ENCODE measurements around the gene MAP4K4.

The MAP4K4 gene

DNA sequence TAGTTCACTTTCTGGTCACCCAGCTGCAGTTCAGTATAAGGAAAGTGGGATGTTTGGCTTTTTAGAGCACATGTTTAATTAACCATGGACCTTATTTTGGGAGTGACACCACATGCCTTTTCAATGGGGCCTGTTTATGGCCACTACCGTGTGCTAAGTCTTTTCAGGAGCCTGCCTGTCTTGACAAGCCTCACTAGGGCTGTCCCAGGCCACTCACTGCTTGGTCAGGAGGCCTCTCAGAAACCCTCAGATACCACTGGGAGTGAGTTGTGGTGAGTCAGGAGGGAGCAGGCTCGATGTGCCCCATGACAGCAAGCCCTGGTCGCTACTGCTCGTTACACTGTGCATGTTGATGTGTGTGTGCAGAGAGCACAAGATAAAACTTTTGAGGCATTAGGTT is 123.0 kb downstream of the MAP4K4 start:
- no peak overlapping the region for H3K4me3 ChIP-seq (ENCODE audit: low read length)
- no peak for DNase-seq (ENCODE audit: low read depth, low spot score)

DNA sequence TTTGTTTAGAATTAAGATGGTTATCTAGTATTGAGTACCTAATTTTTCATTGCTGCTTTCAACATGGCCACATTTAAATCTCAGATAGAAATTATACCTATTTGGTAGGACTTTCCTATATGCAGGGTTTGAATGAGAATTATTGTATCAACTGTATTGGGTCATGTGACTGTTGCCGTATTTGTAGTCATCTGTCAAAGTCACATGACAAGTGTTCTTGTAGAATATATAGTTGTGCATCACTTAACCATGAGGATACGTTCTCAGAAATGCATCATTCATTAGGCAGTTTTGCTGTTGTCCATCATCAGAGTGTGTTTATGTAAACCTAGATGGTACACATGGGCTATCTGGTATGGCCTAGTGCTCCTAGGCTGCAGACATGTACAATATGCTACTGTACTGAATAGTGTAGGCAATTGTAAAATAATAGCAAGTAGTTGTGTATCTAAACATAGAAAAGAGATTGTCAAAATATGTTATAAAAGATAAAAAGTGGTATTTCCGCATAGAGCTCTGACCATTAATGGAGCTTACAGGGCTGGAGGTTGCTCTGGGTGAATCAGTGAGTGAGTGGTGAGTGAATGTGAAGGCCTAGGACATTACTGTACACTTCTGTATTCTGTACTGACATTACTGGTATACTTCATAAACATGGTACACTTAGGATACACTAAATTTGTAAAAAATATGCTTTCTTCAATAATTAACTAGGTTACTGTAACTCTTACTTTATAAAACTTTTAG is 123.7 kb downstream of the MAP4K4 start:
- no peak for DNase-seq (ENCODE audit: low read depth, low spot score)
- H3K4me3 ChIP-seq (ENCODE audit: low read length), result no peak overlapping the region

DNA sequence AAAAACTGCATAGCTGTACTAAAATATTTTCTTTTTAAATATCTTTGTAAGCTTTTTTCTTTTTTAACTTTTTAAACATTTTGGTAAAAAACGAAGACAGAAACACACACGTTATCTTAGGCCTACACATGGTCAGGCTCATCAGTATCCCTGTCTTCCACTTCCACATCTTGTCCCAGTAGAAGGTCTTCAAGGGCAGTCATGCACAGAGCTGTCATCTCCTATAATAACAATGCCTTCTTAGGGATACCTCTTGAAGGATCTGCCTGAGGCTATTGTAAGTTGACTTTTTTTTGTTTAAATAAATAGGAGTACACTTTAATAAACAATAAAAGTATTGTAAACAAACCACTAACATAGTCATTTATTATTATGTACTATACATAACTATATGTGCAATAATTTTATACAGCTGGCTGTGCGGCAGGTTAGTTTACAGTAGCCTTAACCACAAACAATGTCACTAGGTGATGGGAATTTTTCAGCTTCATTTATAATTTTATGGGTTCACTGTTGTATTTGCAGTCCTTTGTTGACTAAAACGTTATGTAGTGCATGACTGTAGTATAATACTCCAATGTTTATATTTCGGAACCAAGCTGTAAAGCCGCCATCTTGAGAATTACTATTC is 124.4 kb downstream of the MAP4K4 start:
- no peak overlapping the region for H3K4me3 ChIP-seq (ENCODE audit: low read length)
- DNase-seq (ENCODE audit: low read depth, low spot score), result no peak

DNA sequence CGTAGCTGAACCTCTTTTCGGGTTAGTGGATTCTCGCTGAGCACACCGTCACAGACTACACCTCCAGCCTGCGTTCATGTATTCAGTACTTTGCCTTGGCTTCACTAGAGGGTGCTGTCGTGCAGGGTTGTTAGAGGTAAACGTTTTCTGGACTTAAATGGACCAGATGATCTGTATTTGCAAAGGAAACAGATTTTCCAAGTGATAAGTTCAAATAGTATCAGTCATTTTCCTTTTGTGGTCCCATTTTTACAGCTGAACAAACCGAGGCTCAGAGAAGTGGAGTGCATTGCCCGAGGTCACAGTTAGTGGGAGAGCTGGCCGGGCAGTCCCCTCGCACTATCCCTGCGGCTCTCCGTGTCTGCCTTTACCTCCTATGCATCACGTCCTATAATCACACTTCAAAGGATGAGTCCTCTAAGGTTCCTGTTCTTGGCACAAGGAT is 125.9 kb downstream of the MAP4K4 start:
- peak; percentile 41 for DNase-seq (ENCODE audit: low read depth, low spot score)
- no peak overlapping the region for H3K4me3 ChIP-seq (ENCODE audit: low read length)

DNA sequence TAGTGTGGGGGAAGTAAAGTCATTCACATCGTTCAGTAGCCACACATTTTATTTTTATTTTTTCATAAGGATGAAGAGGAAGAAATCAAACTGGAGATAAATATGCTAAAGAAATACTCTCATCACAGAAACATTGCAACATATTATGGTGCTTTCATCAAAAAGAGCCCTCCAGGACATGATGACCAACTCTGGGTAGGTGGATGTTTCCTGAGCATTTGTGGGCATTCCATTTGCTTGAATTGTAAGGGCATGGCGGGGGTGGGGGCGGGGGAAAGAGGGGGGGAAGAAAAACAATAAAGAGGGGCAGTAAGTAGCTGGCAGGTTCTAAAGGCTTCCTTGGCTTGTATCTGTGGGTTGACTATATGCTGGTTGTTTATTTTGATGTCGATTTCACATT is 126.4 kb downstream of the MAP4K4 start:
- H3K4me3 ChIP-seq (ENCODE audit: low read length), result no peak overlapping the region
- DNase-seq (ENCODE audit: low read depth, low spot score), result no peak

DNA sequence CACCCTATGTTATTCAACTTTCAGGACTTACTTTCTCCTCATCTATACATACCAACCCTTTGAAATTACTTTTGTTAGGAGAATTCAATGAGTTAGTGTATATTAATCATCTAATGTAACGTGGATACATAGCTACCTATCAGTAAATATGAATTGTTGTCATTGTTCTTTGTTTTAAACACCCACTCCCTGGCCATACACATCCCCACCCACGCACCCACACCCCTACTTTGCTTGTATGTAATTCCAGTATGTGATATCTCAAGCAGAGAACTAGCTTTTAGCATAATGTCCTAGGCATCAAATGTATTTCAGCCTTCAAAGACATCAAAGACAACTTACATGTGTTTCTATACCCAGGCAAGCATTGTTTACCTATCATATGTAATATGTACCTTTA is 129.2 kb downstream of the MAP4K4 start:
- no peak for DNase-seq (ENCODE audit: low read depth, low spot score)

DNA sequence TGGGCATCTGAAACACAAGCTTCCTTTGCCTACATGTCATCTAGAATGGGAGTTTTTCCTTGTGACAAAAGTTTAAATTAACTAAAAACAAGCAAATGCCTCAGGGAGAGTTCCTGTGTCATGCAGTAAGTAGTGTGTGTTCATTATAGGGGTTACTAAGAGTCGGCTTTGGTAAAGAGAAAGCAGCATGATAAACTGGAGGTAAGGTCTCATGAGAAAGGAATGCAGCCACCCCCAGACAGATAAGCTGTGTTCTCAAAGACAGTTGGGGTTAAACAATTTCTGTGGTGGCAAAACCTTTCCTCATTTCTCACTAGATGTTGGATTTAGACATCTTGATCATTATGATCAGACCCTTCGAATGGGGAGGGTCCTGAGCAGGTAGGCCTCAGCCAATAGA is 129.7 kb downstream of the MAP4K4 start:
- no peak for DNase-seq (ENCODE audit: low read depth, low spot score)
- no peak overlapping the region for H3K4me3 ChIP-seq (ENCODE audit: low read length)

More for the DNA sequence above, 129.2 kb downstream of the MAP4K4 start:
- H3K4me3 ChIP-seq (ENCODE audit: low read length), result no peak overlapping the region

DNA sequence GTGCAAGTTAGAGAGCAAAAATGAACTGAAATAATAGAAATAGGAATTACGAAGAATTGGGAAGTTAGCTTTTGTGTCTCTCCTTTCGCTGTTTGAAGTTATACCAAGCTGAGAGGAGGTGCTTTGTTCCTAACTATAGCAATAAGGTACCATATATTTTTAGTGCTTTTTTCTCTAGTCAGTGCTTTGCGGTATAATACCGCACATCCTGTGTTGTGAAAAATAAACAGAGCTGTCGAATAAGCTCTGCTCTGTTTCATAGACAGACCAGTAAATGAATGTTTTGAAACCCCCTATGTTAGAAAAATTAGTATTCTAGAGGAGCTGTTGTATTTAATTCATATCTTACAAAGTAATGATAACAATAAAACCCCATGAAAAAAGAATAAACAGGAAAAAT is 130.8 kb downstream of the MAP4K4 start:
- peak; percentile 82 for DNase-seq (ENCODE audit: low read depth, low spot score)

DNA sequence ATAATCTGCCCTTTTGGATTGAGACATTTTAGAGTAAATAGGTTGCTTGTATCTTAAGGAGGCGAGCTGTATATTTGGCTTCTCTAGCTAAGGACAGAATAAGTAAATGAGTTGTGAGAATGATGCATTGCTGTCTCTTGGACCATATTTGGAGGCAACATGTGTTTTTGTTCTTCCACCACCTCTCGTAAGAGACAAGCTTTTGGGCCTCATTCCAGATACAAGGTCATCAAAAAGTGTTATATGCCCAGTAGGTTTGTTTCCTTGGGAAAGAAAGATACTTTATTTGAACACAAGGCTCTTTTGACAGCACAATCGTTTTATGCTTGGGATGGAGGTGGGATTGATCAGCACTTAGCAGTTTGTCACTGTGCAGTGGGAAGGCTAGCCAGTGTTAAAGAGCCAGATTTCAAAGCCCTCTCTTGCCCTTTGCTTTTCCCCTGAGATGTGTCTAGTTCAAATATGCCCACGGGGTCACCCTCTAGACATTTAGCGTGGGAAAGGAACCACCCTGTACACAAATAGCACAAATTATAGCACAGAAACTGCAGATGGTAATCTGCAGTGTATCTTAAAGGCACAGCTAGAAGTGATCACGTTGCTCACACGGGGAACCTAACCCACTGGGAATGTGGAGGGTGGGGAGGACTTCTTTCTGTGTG is 131.3 kb downstream of the MAP4K4 start:
- DNase-seq (ENCODE audit: low read depth, low spot score), result no peak

More for the DNA sequence above, 130.8 kb downstream of the MAP4K4 start:
- peak overlapping the region; percentile 4; the same call in 1 of the 2 replicates for H3K4me3 ChIP-seq (ENCODE audit: low read length)

DNA sequence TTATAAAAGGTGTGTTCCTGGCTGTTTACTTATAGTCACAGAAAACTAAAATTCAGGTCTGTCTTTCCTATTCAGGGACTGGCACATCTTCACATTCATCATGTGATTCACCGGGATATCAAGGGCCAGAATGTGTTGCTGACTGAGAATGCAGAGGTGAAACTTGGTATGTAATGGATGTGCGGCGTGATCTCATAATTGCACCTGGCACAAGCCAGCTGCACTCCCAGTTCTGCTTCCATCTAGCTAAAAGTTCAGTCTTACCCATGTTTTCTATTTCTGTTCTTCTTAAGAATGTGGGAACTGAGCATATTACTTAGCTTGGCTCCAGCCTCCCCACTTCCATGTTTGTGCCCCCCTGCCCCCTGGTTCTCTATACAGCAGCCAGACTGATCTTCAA is 131.9 kb downstream of the MAP4K4 start:
- H3K4me3 ChIP-seq (ENCODE audit: low read length), result no peak overlapping the region
- no peak for DNase-seq (ENCODE audit: low read depth, low spot score)

More for the DNA sequence above, 131.3 kb downstream of the MAP4K4 start:
- no peak overlapping the region for H3K4me3 ChIP-seq (ENCODE audit: low read length)

DNA sequence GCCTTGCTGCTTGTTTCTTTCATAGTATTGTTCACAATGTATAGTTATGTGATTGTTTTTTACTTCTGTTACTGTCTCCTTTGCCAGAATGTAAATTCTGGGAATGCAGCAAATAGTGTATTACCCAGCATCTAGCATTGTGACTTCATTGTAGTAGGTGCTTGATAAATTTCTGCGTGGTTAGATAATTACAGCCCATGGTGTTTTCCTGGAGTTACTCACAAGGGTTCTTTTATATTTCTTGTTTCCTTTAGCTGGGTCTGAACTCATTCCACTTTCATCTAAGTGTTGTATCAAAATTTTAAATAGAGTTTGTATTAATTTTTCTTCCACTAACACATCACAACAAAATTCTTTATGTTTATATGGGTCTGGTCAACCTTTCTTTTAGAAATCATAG is 132.6 kb downstream of the MAP4K4 start:
- no peak overlapping the region for H3K4me3 ChIP-seq (ENCODE audit: low read length)
- no peak for DNase-seq (ENCODE audit: low read depth, low spot score)

DNA sequence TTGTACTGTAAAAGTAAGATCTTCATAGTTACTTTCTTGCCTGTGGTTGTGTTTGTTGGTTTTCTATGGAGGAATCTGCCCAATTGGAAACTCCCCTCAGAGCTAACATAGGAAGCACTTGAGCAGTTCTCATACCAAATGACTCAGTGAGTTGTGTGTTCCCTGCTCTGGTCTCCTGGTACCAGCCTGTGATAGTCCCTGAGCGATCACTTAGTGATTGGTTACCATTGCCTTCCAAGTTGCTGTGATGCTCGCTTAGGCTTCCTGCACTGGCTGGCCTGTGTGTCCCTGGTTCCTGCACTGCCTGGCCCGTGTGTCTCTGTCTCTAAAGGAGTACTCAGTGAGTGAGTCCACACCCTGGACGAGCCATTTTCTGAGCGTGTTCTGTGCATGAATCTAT is 133.0 kb downstream of the MAP4K4 start:
- no peak overlapping the region for H3K4me3 ChIP-seq (ENCODE audit: low read length)
- DNase-seq (ENCODE audit: low read depth, low spot score), result no peak

DNA sequence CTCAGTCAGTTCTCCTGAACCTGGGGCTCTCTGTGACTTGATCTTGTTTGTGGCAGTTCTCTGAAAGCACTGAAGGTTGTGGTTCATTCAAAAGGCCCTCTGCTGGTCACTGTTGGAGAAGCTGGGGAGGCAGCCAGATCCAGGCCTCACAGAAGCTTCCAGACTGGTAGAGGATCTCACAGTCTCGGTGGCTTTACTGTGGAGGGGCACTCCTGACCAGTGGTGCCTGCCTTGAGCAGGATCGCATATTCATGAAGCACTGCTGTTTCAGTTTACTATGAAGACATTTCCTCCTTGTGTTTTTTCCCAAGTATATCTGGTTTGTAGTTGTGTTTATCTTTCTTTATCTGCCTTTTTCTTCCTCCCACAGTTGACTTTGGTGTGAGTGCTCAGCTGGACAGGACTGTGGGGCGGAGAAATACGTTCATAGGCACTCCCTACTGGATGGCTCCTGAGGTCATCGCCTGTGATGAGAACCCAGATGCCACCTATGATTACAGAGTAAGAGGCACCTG is 133.9 kb downstream of the MAP4K4 start:
- DNase-seq (ENCODE audit: low read depth, low spot score), result peak; percentile 66
- no peak overlapping the region for H3K4me3 ChIP-seq (ENCODE audit: low read length)

DNA sequence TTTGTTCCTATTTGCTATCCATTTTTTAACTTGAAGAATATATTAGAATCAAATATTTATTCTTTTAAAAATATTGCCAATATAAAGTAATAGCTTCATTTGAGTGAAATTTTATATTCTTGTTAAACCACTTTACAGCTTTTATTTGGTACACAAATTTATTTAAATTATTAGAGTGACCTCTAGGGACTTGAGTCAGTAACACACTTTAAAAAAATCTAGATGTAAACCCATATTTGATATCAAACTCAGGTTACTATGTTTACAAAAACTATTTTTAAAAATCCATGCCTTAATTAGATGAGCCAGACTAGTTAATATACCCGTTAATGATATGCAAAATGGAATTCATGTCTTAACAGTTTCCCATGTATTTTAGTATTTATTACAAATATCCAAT is 134.6 kb downstream of the MAP4K4 start:
- DNase-seq (ENCODE audit: low read depth, low spot score), result no peak
- H3K4me3 ChIP-seq (ENCODE audit: low read length), result no peak overlapping the region

DNA sequence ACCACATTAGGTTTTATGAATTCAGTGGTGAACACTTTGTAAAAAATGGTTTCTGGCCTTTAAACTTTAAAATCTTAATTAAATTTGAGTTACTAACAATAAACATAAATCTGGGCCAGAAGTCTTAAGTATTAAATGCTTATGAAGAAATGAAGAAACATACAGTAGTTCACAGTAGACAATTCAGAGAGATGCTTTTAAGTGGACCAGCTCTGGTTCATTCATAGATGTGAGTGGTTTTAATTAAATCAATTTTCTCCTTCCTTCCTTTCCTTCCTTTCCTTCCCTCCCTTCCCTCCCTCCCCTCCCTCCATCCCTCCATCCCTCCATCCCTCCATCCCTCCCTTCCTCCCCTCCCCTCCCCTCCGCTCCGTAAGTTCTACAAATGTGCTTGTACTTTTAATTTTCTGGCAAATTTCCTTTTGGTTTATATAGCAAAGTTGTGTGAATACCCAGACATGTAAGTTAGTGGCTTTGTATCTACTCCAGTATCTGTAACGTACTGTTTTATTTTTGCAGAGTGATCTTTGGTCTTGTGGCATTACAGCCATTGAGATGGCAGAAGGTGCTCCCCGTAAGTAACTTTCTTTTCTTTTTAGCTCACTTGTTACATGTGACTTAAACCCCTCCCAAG is 136.5 kb downstream of the MAP4K4 start:
- DNase-seq (ENCODE audit: low read depth, low spot score), result no peak

DNA sequence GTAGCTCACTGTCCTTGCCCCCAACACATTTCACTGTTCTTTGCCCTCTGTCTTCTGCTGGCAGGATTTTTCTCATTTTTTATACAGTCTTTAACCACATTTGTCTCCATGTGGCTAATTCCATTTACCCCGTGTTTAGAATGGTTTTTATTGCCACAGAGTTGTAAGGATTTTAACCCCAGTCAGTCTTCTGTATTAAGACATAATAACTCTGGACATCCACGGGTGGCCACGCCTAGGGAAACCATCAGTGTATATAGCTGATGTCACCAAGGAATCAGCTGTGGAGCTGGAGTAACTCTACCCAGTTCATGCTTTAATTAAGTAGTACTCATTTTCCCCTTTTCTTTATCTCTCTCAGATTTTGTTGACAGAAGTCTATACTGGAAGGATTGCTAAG is 139.8 kb downstream of the MAP4K4 start:
- H3K4me3 ChIP-seq (ENCODE audit: low read length), result no peak overlapping the region
- DNase-seq (ENCODE audit: low read depth, low spot score), result no peak

More for the DNA sequence above, 136.5 kb downstream of the MAP4K4 start:
- H3K4me3 ChIP-seq (ENCODE audit: low read length), result no peak overlapping the region

DNA sequence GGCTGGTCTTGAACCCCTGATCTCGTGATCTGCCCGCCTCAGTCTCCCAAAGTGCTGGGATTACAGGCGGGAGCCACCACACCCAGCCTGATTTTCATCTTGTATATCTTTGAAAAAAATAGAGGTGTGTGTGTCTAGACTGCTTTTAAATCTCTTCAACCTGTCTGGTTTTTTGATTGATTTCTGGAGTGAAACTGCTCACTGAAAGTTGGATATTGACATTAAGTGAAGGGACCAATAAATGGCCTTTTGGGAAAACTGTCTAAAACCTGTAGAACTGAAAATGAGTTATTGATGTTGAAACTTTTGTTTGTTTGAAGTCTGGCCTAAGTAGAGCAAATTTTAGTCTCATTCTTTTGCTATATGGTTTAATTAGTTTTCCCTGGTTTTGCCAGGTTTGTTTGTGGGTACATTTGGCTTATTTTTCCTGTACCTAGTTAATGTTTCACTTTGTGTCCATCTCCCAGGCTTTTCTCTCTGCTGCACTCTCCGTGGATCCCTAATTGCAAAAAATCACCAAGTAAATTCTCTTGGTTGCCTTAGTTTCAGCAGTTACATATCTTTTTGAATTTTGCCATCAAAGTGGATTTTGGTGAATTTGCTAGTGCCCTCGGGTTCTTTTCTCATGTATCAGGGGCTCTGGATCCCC is 144.3 kb downstream of the MAP4K4 start:
- no peak overlapping the region for H3K4me3 ChIP-seq (ENCODE audit: low read length)
- no peak for DNase-seq (ENCODE audit: low read depth, low spot score)

DNA sequence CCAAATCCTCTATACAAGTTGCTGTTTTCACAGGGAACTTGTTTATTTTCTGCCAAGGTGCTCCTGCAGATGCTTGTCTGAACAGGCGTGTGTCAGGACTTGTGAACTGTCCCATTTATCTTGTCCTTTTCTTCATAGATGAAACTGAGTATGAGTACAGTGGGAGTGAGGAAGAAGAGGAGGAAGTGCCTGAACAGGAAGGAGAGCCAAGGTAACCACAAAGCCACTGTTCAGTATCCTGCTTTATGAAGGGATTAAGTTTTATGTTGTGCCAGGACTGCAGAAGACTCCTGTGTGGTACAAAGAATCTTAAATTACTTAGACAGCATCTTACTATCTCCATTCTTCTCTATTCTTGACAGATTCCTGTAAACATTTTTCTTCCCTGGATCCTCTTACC is 145.0 kb downstream of the MAP4K4 start:
- H3K4me3 ChIP-seq (ENCODE audit: low read length), result no peak overlapping the region
- DNase-seq (ENCODE audit: low read depth, low spot score), result peak; percentile 53

DNA sequence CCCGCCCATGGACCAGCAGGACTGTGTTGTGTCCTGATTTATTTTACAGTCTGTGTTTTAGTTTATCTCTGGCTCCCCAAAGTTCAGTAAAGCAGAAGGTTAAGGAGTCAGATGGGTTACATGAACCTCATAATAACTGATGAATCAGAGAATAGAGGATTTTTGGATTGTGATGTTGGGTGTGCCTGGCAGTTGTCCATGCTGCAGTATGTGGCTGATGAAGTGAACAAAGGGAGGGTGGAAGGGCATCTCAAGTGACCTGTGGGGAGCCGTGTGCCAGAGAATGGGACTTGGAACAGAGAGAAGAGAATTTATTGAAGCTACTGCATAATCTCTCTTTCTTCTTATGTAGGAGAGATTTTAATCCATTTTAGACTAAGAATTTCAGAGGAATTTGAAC is 145.5 kb downstream of the MAP4K4 start:
- DNase-seq (ENCODE audit: low read depth, low spot score), result no peak

More for the DNA sequence above, 145.5 kb downstream of the MAP4K4 start:
- no peak overlapping the region for H3K4me3 ChIP-seq (ENCODE audit: low read length)
